A673 (cell line): ENCODE measurements around the gene SMIM38.

Experiments used
- EZH2 ChIP-seq: fragments of 200-600 bp; sonication (generic); IDR thresholded peaks from 2 replicates; pipeline ENCODE4 v1.6.1; 2017; ENCODE audit warnings: borderline replicate concordance, low read depth, mild to moderate bottlenecking, mixed read lengths, antibody characterized with exemption, low read length; ENCODE audit not compliant: poor library complexity, severe bottlenecking
- TF ChIP-seq, protein P1 (sequence below): fragments of 300-800, 200-600 bp; sonication (generic); conservative IDR thresholded peaks from 2 replicates; pipeline ENCODE4 v1.5.1; 2017; ENCODE audit warnings: low read depth, mild to moderate bottlenecking, antibody characterized with exemption, low read length, moderate library complexity, mixed read lengths

DNA sequence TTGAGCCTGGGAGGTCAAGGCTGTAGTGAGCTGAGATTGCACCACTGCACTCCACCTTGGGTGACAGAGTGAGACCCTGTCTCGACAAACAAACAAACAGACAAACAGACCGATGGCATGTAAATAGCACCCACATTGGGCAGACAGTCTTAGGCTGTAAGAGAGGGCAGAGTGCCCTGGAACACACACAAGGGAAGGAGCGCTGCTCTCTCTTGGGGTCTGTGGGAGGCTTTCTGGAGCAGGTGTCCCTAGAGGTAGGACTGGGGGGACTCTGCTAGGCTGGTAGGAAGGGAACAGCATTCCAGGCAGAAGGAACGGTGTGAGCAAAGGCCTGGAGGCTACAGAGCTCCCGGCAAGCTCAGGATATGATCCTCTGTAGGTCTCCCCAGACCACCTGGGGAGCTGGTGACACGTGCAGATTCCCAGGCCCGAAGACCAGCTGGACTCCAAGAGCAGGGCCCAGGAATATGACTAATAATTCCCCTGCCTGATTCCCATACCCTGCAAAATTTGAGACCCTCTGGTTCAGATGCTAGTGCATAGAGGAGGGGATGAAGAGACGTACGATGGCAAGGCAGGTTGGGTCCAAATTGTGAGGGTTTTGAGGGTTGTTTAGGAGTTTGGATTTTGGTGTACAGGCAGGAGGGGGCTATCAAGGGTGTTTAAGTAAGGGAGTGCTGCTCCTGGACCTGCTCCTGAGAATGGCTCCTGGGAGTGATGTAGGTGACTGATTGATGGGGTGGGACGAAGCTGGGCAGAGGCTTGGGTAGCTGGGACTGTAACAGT is 11.6 kb downstream of the SMIM38 start:
- TF ChIP-seq, protein P1, sequence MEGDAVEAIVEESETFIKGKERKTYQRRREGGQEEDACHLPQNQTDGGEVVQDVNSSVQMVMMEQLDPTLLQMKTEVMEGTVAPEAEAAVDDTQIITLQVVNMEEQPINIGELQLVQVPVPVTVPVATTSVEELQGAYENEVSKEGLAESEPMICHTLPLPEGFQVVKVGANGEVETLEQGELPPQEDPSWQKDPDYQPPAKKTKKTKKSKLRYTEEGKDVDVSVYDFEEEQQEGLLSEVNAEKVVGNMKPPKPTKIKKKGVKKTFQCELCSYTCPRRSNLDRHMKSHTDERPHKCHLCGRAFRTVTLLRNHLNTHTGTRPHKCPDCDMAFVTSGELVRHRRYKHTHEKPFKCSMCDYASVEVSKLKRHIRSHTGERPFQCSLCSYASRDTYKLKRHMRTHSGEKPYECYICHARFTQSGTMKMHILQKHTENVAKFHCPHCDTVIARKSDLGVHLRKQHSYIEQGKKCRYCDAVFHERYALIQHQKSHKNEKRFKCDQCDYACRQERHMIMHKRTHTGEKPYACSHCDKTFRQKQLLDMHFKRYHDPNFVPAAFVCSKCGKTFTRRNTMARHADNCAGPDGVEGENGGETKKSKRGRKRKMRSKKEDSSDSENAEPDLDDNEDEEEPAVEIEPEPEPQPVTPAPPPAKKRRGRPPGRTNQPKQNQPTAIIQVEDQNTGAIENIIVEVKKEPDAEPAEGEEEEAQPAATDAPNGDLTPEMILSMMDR: no peak
- TF ChIP-seq EZH2: no peak
